NCI-H2196 treated with DMSO at 0.1 percent for 48 hours (cell line): ENCODE data around the gene RIPOR2.
A peak's percentile ranks its signal among the peaks of the same experiment; 100 is the strongest.
"Not testable (repeated sequence)": the region's sequence is repeated elsewhere in the genome, so short reads cannot be mapped to it uniquely, and the experiment has no call there.

Experiments
- DNase-seq: peaks from one replicate; lab custom pipeline; 2025; ENCODE audit not compliant: unreplicated experiment; lab: John Stamatoyannopoulos, UW

Gene RIPOR2

DNA sequence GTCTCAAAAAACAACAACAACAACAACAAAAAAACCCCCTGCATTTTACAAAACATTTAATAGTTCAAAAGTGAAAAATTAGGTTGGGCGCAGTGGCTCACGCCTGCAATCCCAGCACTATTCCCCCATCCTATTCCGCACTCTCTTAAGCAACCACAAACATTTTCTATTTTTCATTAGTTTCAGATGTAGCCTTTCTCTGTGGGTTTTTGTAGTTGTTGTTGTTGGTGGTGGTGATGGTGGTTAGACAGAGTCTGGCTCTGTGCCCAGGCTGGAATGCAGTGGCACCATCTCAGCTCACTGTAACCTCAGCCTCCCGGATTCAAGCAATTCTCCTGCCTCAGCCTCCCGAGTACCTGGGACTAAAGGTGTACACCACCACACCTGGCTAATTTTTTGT, 167.4 kb downstream of the RIPOR2 start:
- no peak for DNase-seq

DNA sequence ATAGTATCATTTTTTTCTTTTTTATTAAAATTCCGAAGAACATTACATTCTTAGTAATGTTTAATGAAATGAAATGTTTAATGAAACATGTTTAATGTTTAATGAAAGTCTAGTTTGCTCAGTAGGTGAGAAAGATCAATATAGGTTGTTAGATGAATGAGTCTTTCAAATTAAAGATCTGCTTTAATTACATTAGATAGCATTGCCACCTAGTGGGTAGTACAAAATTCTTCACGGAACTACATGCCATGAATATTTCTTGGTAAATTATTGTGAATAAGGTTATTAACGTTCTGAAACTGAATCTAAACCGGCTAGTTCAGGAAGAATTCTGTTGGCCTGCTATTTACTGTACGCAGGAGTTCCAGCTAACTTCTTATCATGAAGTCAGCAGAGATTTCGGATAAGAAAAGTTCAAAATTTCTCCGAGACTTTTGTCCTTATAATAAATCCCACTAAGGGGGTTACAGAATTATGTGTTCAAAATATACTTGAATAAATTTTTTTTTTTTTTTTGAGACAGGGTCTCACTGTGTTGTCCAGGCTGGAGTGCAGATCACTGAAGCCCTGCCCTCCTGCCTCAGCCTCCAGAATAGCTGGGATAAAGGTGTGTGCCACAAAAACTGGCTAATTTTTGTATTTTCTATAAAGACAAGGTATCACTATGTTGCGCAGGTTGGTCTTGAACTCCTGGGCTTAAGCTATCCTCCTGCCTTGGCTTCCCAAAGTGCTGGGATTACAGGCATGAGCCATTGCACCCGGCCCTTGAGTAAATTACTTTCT, 168.9 kb downstream of the RIPOR2 start:
- DNase-seq, result peak; percentile 2

DNA sequence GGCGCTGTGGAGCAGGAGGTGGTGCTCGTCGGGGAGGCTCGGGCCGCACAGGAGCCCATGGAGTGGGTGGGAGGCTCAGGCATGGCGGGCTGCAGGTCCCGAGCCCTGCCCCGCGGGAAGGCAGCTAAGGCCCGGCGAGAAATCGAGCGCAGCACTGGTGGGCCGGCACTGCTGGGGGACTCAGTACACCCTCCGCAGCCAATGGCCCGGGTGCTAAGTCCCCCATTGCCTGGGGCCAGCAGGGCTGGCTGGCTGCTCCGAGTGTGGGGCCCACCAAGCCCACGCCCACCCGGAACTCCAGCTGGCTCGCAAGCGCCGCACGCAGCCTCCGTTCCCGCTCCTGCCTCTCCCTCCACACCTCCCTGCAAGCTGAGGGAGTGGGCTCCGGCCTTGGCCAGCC, 169.8 kb downstream of the RIPOR2 start:
- not testable (repeated sequence) for DNase-seq

DNA sequence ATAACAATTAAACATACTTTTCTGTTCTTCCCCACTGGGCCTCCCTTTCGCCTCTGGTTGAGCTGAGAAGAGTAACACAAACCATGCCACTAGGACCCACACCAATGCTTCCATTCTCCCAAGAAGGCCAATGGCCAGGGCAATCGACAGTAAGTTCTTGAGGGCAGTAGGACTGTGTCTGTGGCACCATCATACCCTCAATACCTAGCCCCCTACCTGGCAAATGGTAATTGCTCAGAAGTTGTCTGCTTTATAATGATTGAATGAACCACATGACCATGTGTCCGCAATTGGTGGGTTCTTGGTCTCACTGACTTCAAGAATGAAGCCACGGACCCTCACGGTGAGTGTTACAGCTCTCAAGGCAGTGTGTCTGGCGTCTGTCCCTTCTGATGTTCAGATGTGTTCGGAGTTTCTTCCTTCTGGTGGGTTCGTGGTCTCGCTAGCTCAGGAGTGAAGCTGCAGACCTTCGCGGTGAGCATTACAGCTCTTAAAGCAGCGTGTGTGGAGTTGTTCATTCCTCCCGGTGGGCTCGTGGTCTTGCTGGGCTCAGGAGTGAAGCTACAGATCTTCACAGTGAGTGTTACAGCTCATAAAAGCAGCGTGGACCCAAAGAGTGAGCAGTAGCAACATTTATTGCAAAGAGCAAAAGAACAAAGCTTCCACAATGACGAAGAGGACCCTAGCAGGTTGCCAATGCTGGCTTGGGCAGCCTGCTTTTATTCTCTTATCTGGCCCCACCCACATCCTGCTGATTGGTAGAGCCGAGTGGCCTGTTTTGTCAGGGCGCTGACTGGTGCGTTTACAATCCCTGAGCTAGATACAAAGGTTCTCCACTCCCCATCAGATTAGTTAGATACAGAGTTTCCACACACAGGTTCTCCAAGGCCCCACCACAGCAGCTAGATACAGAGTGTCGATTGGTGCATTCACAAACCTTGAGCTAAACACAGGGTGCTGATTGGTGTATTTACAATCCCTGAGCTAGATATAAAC, 170.6 kb downstream of the RIPOR2 start:
- DNase-seq, result not testable (repeated sequence)

DNA sequence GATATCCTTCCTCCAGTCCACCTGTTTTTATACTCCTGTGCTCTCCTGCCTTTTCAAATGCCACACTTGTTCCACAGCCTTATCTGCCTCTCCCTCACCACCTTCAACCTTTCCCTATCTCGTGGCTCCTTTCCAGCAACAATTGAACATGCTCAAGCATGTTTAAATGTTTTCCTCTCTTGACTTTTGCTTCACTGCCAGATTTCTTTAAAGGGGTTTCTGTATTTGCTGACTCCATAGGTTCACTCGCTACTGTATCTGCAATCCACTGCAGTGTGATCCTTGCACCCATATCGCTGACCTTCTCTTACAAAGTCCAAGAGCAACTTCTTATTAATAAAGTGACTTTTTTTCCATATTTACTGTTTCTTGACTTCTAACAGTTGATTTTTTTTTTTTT, 172.2 kb downstream of the RIPOR2 start:
- DNase-seq, result peak; percentile 49

DNA sequence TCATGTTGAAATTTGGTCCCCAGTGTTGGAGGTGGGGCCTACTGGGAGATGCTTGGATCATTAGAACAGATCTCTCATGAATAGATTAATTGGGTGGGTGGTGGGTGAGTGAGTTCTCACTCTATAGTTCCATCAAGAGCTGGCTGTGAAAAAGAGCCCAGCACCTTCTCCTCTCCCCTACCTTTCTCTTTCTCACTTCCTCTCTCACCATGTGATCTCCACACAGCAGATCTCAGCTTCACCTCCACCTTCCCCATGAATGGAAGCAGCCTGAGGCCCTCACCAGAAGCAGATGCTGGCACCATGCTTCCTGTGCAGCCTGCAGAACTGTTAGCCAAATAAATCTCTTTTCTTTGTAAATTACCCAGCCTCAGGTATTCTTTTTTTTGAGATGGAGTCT, 173.9 kb downstream of the RIPOR2 start:
- DNase-seq, result no peak

DNA sequence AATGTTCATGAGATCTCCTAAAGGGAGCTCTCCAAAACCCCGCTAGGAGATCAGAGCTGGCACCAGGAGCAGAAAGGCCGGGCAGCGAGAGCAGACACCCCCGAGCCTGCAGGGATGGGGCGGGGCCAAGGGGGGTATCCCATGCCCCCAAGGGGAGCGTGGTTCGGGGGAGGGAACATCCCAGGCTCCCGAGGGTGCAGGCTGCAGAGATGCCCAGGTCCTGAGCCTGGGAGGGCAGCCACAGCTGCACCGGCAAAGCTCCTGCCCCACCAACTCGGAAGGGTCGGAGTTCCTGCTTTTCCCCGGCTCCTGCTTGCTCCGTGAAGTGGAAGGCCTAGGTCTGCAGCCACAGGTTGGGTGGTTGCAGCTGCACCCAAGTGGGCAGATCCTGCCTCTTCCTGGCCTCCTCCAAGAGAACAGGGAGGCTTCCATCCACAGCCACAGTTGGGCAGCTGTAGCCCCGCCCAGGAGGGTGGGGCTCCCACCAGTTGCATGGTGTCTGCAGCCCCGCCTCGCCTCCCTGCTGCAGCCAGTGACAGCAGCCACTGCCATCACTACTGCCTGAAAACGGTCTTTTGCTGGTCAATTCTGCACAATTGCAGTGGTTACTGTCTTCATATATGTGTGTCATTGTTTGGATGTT, 174.4 kb downstream of the RIPOR2 start:
- DNase-seq, result no peak

DNA sequence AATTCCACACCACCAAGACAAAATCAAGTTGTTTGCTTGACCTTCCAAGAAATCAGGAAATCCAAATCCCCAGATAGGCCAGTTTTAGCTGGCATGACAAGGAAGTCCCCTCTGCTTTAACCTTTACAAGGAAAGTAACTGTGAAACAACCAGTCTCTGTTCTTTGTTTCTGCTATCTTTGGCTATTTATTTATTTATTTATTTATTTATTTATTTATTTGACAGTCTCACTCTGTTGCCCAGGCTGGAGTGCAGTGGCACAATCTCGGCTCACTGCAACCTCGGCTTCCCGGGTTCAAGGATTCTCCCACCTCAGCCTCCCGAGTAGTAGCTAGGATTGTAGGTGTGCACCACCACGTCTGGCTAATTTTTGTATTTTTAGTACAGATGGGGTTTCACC, 175.6 kb downstream of the RIPOR2 start:
- DNase-seq, result no peak

DNA sequence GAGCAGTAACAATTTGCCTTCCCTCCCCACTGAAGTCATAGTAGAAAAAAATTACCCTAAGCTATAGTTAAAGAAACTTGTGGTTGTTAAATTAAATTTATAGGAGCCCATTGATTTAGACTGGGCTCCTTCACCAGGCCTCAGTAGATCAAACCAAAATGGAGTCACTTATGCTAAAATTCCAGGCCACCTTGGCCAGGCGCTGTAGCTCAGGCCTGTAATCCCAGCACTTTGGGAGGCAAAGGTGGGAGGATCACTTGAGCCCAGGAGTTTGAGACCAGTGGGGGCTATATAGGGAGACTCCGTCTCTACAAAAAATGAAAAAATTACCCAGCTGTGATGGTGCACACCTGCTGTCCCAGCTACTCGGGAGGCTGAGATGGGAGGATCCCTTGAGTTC, 176.0 kb downstream of the RIPOR2 start:
- no peak for DNase-seq

DNA sequence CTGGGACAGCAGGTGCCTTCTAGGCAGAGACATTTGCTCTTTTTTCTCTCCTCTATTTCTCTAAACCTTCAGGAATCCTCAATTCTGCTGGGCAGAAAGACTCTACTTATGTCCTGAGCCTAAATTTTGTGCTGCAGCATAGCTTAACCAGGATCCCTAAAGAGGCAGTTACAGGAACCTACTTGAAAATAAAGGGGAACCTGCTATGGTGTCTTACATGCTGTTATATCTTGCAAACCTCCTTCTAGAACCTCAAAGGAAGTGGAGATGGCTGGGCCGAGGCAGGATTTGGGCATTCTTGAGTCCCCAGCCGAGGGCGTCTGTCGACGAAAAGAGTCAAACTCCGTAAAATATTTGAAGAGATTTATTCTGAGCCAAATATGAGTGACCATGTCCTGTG, 178.1 kb downstream of the RIPOR2 start:
- no peak for DNase-seq

DNA sequence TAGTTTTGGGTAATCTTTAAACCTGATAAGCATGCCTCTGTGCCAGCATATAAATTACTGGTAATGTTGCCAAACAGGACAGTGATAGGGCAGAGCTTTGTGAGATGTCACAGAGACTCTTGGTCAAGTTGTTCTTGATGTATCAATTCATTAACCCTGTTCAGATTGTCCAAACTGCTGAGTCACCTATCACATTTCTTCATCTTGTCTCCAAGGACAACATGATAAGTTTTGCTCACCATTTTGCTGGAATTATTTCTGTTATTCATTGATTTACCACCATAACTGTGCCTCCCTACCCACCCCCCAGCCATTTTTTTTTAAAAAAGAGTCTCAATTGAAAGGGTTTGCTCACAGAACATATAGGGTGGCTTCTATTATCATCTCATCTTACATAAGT, 180.5 kb downstream of the RIPOR2 start:
- no peak for DNase-seq

DNA sequence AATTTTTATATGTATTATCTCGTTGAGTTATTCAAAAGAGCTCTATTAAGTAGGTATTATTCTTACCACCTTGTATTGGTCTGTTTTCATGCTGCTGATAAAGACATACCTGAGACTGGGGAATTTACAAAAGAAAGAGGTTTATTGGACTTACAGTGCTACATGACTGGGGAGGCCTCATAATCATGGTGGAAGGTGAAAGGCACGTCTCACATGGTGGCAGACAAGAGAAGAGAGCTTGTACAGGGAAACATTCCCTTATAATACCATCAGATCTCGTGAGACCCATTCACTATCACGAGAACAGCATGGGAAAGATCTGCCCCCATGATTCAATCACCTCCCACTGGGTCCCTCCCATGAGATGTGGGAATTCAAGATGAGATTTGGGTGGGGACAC, 181.4 kb downstream of the RIPOR2 start:
- not testable (repeated sequence) for DNase-seq
